ENCODE measurements around the gene AP3B1. TPM values are rescaled to one million over a fixed set of nuclear protein-coding genes. Genes with fewer than 3 reads are reported as not detected.

Gene AP3B1
- total and polyA plus RNA-seq, 2 experiments from 2014 or later, result 29.4 to 41.4 TPM

GRCh38 chr5:77958642-77959330, 335.7 kb downstream of the AP3B1 start:
- peak overlapping the region; percentile 38 for H2AFZ ChIP-seq
- H4K20me1 ChIP-seq (ENCODE audit: insufficient read depth, poor library complexity, severe bottlenecking), result no peaks in the 10 kb centered on the region

GRCh38 chr5:77957931-77958521, 336.5 kb downstream of the AP3B1 start:
- peaks cover 14% of the 10 kb centered on the region for H3K4me1 ChIP-seq (ENCODE audit: insufficient read depth)
- H3K9me3 ChIP-seq (ENCODE audit: low read depth), result no peaks in the 10 kb centered on the region
- peak; percentile 13 for DNase-seq (ENCODE audit: low spot score)
- H3K9me2 ChIP-seq (replicated peaks; ENCODE audit: insufficient read depth), result no peaks in the 10 kb centered on the region
- WGBS (ENCODE audit: low lambda C conversion rate, missing lambda C conversion rate), result 5% methylated on average over 27 of the region's 38 CpGs
- no peaks in the 10 kb centered on the region for H4K20me1 ChIP-seq (ENCODE audit: insufficient read depth, poor library complexity, severe bottlenecking)
- H3K4me3 ChIP-seq, result no peak overlapping the region
- H3K4me2 ChIP-seq, result peak overlapping the region; percentile 79
- H3K79me2 ChIP-seq, result no peaks in the 10 kb centered on the region
- no peak overlapping the region for H3K27ac ChIP-seq
- peaks cover 57% of the 10 kb centered on the region for H3K27me3 ChIP-seq
- H3K36me3 ChIP-seq (replicated peaks; ENCODE audit: insufficient read depth, low read depth), result no peaks in the 10 kb centered on the region
- H2AFZ ChIP-seq, result peak overlapping the region; percentile 38
- no peak for TF ChIP-seq CTCF (IDR thresholded peaks at IDR 0.05; ENCODE audit: poor library complexity)
- peak; percentile 96 for TF ChIP-seq EZH2 (IDR thresholded peaks at IDR 0.05; ENCODE audit: borderline replicate concordance)
- TF ChIP-seq EZH2phosphoT487 (IDR thresholded peaks at IDR 0.05; ENCODE audit: low read depth, severe bottlenecking, unreplicated experiment), result peak; percentile 25

More at GRCh38 chr5:77958642-77959330, 335.7 kb downstream of the AP3B1 start:
- Histone ChIP-seq H3K36me3 (replicated peaks; ENCODE audit: insufficient read depth, low read depth) (no peaks in the 10 kb centered on the region), H3K4me3 (no peak overlapping the region), H3K4me2 (peak overlapping the region; percentile 79), H3K9me2 (replicated peaks; ENCODE audit: insufficient read depth) (no peaks in the 10 kb centered on the region), H3K79me2 (no peaks in the 10 kb centered on the region), H3K4me1 (ENCODE audit: insufficient read depth) (peaks cover 14% of the 10 kb centered on the region), H3K27me3 (peaks cover 60% of the 10 kb centered on the region), H3K9me3 (ENCODE audit: low read depth) (no peaks in the 10 kb centered on the region), H3K27ac (no peak overlapping the region)
- 25% methylated on average over 12 of the region's 12 CpGs for WGBS (ENCODE audit: low lambda C conversion rate, missing lambda C conversion rate)
- no peak for DNase-seq (ENCODE audit: low spot score)
- TF ChIP-seq CTCF (IDR thresholded peaks at IDR 0.05; ENCODE audit: poor library complexity), result no peak

GRCh38 chr5:77957516-77957915, 337.0 kb downstream of the AP3B1 start:
- Histone ChIP-seq H3K9me2 (replicated peaks; ENCODE audit: insufficient read depth) (no peaks in the 10 kb centered on the region), H3K4me1 (ENCODE audit: insufficient read depth) (peaks cover 14% of the 10 kb centered on the region), H3K4me3 (no peak overlapping the region), H3K27me3 (peaks cover 53% of the 10 kb centered on the region), H4K20me1 (ENCODE audit: insufficient read depth, poor library complexity, severe bottlenecking) (no peaks in the 10 kb centered on the region), H3K79me2 (no peaks in the 10 kb centered on the region), H3K4me2 (peak overlapping the region; percentile 79), H3K36me3 (replicated peaks; ENCODE audit: insufficient read depth, low read depth) (no peaks in the 10 kb centered on the region), H2AFZ (peak overlapping the region; percentile 38), H3K27ac (no peak overlapping the region), H3K9me3 (ENCODE audit: low read depth) (no peaks in the 10 kb centered on the region)
- WGBS (ENCODE audit: low lambda C conversion rate, missing lambda C conversion rate), result 10% methylated on average over 20 of the region's 20 CpGs
- DNase-seq (ENCODE audit: low spot score), result no peak
- no peak for TF ChIP-seq EZH2phosphoT487 (IDR thresholded peaks at IDR 0.05; ENCODE audit: low read depth, severe bottlenecking, unreplicated experiment)
- no peak for TF ChIP-seq CTCF (IDR thresholded peaks at IDR 0.05; ENCODE audit: poor library complexity)
- no peak for TF ChIP-seq EZH2 (IDR thresholded peaks at IDR 0.05; ENCODE audit: borderline replicate concordance)
